Mucosa of descending colon (tissue), 3 donors: Measurements from ENCODE around the gene TGM3. TPM values are rescaled to one million over a fixed set of nuclear protein-coding genes. Genes with fewer than 3 reads are reported as not detected.
A peak's percentile ranks its signal among the peaks of the same experiment; 100 is the strongest.
"Not testable (repeated sequence)": the region's sequence is repeated elsewhere in the genome, so short reads cannot be mapped to it uniquely, and the experiment has no call there.

ENCODE experiments used
- ATAC-seq: fragments of 200-7000 bp; cut with Tn5 transposase; one replicate; pipeline ENCODE4 v1.9.1; 2020; ENCODE audit warnings: mild to moderate bottlenecking, moderate library complexity
- DNase-seq, 3 donors: peaks; one replicate each; pipeline ENCODE4 v3.0.0-alpha.2; 2020
- H3K36me3 ChIP-seq: fragments of 200-600 bp; one replicate; pipeline ENCODE4 v1.8.0; 2021; ENCODE audit warnings: low read depth, mild to moderate bottlenecking
- H3K4me1 ChIP-seq: fragments of 200-600 bp; one replicate; pipeline ENCODE4 v1.8.0; 2021; ENCODE audit warnings: low read depth, mild to moderate bottlenecking
- H3K4me3 ChIP-seq: fragments of 200-600 bp; one replicate; pipeline ENCODE4 v1.8.0; 2021; ENCODE audit warnings: mild to moderate bottlenecking
- H3K9me3 ChIP-seq: fragments of 200-600 bp; one replicate; pipeline ENCODE4 v1.8.0; 2021; ENCODE audit warnings: mild to moderate bottlenecking
- CTCF ChIP-seq: fragments of 200-600 bp; IDR thresholded peaks from one replicate; pipeline ENCODE4 v1.8.0; 2022; ENCODE audit warnings: antibody characterized with exemption, mild to moderate bottlenecking
- intact Hi-C, 2 donors: fragments of 100-400 bp; cut with DNase I in 1 of 2; cut with micrococcal nuclease in 1 of 2; formaldehyde crosslinking; loops; one replicate each; pipeline versions ENCODE4 v1.11.0 to v1.11.1; 2022; cut with DNase I, micrococcal nuclease
- total RNA-seq, 3 donors: library from RNA; stranded (reverse); fragmentation: NEBNext Ultra II Directional in 2 of 3; extraction: Animal tissue kit (Norgen Biotek cat#: 25700) in 2 of 3; gene quantifications; one replicate each; pipeline versions ENCODE4 v1.2.1 to v1.2.4, GENCODE V29; 2021 to 2023
- donor health status: DM: no; HTN: no; CAD: no; lungs with moderate emphysema.
- donor health status: DM: no; HTN: no; CAD: no.
- donor health status: DM: no; HTN: yes; CAD: no.

The TGM3 gene
- total RNA-seq, 3 donors from 2014 or later = 0.09 to 0.84 (median 0.29) TPM

GRCh38 chr20:2261629-2262028 is 34.2 kb upstream of the TGM3 start:
- intact Hi-C loops = no loop called here
- Histone ChIP-seq H3K4me3 (no peak overlapping the region), H3K4me1 (peaks cover 7% of the 10 kb centered on the region), H3K36me3 (no peaks in the 10 kb centered on the region), H3K9me3 (no peaks in the 10 kb centered on the region)
- TF ChIP-seq CTCF = no peak
- ATAC-seq (no peak), DNase-seq (no peak)

GRCh38 chr20:2264118-2264517 is 31.7 kb upstream of the TGM3 start:
- H3K4me3 ChIP-seq = no peak overlapping the region
- H3K9me3 ChIP-seq = no peaks in the 10 kb centered on the region
- intact Hi-C loops = no loop called here
- no peaks in the 10 kb centered on the region for H3K36me3 ChIP-seq
- DNase-seq (no peak), ATAC-seq (no peak)
- no peak for TF ChIP-seq CTCF
- peaks cover 7% of the 10 kb centered on the region for H3K4me1 ChIP-seq

GRCh38 chr20:2264621-2265374 is 31.0 kb upstream of the TGM3 start:
- ATAC-seq, intact Hi-C loops, H3K36me3 ChIP-seq, H3K9me3 ChIP-seq, H3K4me1 ChIP-seq, H3K4me3 ChIP-seq: not testable (repeated sequence)
- DNase-seq = peak; percentile 61 to 83 (median 74)

GRCh38 chr20:2273634-2274302 is 22.0 kb upstream of the TGM3 start:
- Histone ChIP-seq H3K4me1 (no peaks in the 10 kb centered on the region), H3K4me3 (no peak overlapping the region), H3K9me3 (no peaks in the 10 kb centered on the region), H3K36me3 (no peaks in the 10 kb centered on the region)
- DNase-seq = no peak
- intact Hi-C loops = no loop called here
- no peak for ATAC-seq
- no peak for TF ChIP-seq CTCF

- H3K36me3 ChIP-seq = no peaks in the 10 kb centered on the region
- DNase-seq = no peak
- no peak for ATAC-seq
- H3K9me3 ChIP-seq = no peaks in the 10 kb centered on the region
- no peak overlapping the region for H3K4me3 ChIP-seq
- intact Hi-C loops = no loop called here
- no peaks in the 10 kb centered on the region for H3K4me1 ChIP-seq
- no peak for TF ChIP-seq CTCF
These were observed 19.8 kb upstream of the TGM3 start for GRCh38 chr20:2276015-2276414.

GRCh38 chr20:2279253-2279779 is 16.5 kb upstream of the TGM3 start:
- DNase-seq (no peak), ATAC-seq (no peak)
- no peaks in the 10 kb centered on the region for H3K9me3 ChIP-seq
- no peaks in the 10 kb centered on the region for H3K4me1 ChIP-seq
- H3K36me3 ChIP-seq = no peaks in the 10 kb centered on the region
- no peak overlapping the region for H3K4me3 ChIP-seq
- TF ChIP-seq CTCF = no peak
- intact Hi-C loops = no loop called here
